AG10803 (cell line): Measurements from ENCODE around the gene PARD3B.

ENCODE experiments used
- DNase-seq: peaks from one replicate; pipeline ENCODE4 v3.0.0; 2010; ENCODE audit warnings: low read depth
- H3K4me3 ChIP-seq: 2 replicates; pipeline ENCODE4 v1.5.1; 2011; ENCODE audit warnings: mild to moderate bottlenecking, low read length, control low read depth
- TF ChIP-seq, protein P1 (sequence below): conservative IDR thresholded peaks from 2 replicates; pipeline ENCODE4 v1.5.1; 2011; ENCODE audit warnings: mild to moderate bottlenecking, low read length, control low read depth, inconsistent platforms

PARD3B gene

GRCh38 chr2:204917089-204917701 is 371.9 kb downstream of the PARD3B start:
- no peak for DNase-seq
- no peak overlapping the region for H3K4me3 ChIP-seq
- TF ChIP-seq, protein P1, sequence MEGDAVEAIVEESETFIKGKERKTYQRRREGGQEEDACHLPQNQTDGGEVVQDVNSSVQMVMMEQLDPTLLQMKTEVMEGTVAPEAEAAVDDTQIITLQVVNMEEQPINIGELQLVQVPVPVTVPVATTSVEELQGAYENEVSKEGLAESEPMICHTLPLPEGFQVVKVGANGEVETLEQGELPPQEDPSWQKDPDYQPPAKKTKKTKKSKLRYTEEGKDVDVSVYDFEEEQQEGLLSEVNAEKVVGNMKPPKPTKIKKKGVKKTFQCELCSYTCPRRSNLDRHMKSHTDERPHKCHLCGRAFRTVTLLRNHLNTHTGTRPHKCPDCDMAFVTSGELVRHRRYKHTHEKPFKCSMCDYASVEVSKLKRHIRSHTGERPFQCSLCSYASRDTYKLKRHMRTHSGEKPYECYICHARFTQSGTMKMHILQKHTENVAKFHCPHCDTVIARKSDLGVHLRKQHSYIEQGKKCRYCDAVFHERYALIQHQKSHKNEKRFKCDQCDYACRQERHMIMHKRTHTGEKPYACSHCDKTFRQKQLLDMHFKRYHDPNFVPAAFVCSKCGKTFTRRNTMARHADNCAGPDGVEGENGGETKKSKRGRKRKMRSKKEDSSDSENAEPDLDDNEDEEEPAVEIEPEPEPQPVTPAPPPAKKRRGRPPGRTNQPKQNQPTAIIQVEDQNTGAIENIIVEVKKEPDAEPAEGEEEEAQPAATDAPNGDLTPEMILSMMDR, result no peak

- no peak for DNase-seq
- no peak overlapping the region for H3K4me3 ChIP-seq
- TF ChIP-seq, protein P1, result no peak
These were observed 375.5 kb downstream of the PARD3B start for GRCh38 chr2:204920776-204921175.

GRCh38 chr2:204923957-204924356 is 378.7 kb downstream of the PARD3B start:
- TF ChIP-seq, protein P1, result no peak
- H3K4me3 ChIP-seq, result no peak overlapping the region
- DNase-seq, result no peak

- no peak overlapping the region for H3K4me3 ChIP-seq
- TF ChIP-seq, protein P1, result no peak
- peak; percentile 40 for DNase-seq
These were observed 386.3 kb downstream of the PARD3B start for GRCh38 chr2:204931562-204931961.

DNA sequence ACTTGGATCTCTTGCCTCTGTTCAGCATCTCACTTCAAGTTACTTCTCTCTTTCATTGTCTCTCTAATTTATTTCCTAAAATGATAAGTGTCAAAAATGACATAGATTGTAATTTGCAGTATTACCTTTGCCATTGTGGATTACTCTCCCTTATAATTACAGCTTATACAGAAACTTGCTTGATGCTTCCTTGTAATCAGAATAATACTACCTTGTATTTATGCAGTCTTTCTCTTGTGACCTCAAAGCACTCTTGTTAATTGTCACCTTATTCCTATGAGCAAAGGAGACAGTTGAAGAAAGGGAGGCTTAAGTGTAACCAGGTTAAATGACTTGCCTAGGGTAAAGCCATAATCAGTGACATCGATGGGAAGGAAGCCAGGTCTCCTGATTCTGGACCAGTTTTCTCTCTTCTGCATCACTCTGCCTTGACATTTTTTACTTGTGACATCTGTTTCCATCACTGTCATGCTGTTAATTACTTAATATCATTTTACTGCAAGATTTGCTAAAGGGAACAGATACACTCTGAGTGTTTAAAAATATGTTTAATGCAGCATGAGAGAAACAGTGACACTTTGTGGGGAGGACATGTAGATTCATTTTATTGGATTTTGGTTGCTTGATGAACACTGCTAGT is 388.6 kb downstream of the PARD3B start:
- no peak overlapping the region for H3K4me3 ChIP-seq
- no peak for DNase-seq
- TF ChIP-seq, protein P1, result no peak

GRCh38 chr2:204944927-204945326 is 399.7 kb downstream of the PARD3B start:
- TF ChIP-seq, protein P1, result no peak
- H3K4me3 ChIP-seq, result no peak overlapping the region

DNA sequence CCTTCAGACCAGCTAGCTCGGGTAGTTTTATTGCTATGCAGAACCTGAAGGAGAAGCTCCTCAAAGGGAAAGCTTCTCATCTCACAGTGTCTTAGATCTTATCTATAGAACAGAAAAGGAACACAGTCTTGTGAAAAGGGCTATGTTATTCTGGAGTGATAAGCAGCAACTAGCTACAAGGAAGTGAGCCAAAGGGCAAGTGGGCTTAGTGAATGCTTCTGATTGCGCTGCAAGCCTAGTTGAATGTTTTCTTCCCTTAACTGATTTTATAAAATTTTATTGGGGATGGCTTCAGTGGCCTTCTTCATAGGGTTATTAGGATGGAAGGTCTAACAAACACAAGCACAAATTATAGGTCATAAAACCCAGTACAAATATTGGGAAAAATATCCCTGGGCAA is 400.1 kb downstream of the PARD3B start:
- TF ChIP-seq, protein P1, result no peak
- no peak for DNase-seq

More at GRCh38 chr2:204944927-204945326, 399.7 kb downstream of the PARD3B start:
- no peak for DNase-seq

More for the DNA sequence above, 400.1 kb downstream of the PARD3B start:
- H3K4me3 ChIP-seq, result no peak overlapping the region
